Endothelial cell of umbilical vein (primary cell): ENCODE measurements around the gene C2CD5. TPM values are rescaled to one million over a fixed set of nuclear protein-coding genes. Genes with fewer than 3 reads are reported as not detected.

ENCODE experiments used
- Bru-seq: library from RNA; stranded (reverse); fragments of 400-500 nt; gene quantifications from one replicate; lab custom pipeline; 2021; lab: Mats Ljungman, UMichigan
- BruChase-seq, 2 experiments: library from RNA; stranded (reverse); fragments of 400-500 nt; gene quantifications; one replicate each; lab custom pipeline; 2021; lab: Mats Ljungman, UMichigan
- BruUV-seq: library from RNA; stranded (reverse); fragments of 400-500 nt; replicated peaks from 2 replicates; lab custom pipeline; 2021; lab: Mats Ljungman, UMichigan
- CTCF ChIA-PET: fragments of 300-600, 350-600 bp; sonication (Branson Sonifier 250); formaldehyde crosslinking; loops from one replicate; lab custom pipeline; 2021; ENCODE audit warnings: antibody characterized with exemption, inconsistent platforms; lab: Charles Lee
- POLR2A ChIA-PET: fragments of 300-600, 350-600 bp; sonication (Branson Sonifier 250); formaldehyde crosslinking; loops from one replicate; lab custom pipeline; 2021; ENCODE audit warnings: antibody characterized with exemption, inconsistent platforms; lab: Charles Lee
- DNase-seq: peaks from one replicate; pipeline ENCODE4 v3.0.0-alpha.2; 2011; ENCODE audit warnings: low read depth, low spot score
- FAIRE-seq: peaks from 2 replicates; lab custom pipeline; 2011; peaks lifted over from hg19 to GRCh38; lab: Jason Lieb, UNC
- H2AFZ ChIP-seq: 2 replicates; pipeline ENCODE4 v1.6.0; 2012; ENCODE audit warnings: low read depth, low read length, control low read depth, inconsistent platforms
- H3K27ac ChIP-seq: 2 replicates; pipeline ENCODE4 v1.5.1; 2011; ENCODE audit warnings: low read depth, mild to moderate bottlenecking, control low read depth, low read length, moderate library complexity; ENCODE audit not compliant: insufficient read depth
- H3K27me3 ChIP-seq, 2 experiments: 2 replicates each; pipeline versions ENCODE4 v1.6.0 to v1.6.1; 2011; ENCODE audit warnings: low read length in 2 of 2, mixed read lengths in 1 of 2; ENCODE audit not compliant: control insufficient read depth in 2 of 2, insufficient read depth in 2 of 2
- H3K36me3 ChIP-seq, 2 experiments: 2 replicates in 1 of 2; 3 replicates in 1 of 2; pipeline ENCODE4 v1.5.1; 2011; ENCODE audit warnings: low read length in 2 of 2, mild to moderate bottlenecking in 1 of 2, moderate library complexity in 1 of 2; ENCODE audit not compliant: control insufficient read depth in 2 of 2, insufficient read depth in 2 of 2; ENCODE audit errors: extremely low read depth in 1 of 2
- H3K4me1 ChIP-seq: 3 replicates; pipeline ENCODE4 v1.5.1; 2011; ENCODE audit warnings: mild to moderate bottlenecking, low read length; ENCODE audit not compliant: control insufficient read depth, insufficient read depth; ENCODE audit errors: extremely low read depth
- H3K4me2 ChIP-seq: 2 replicates; pipeline ENCODE4 v1.6.1; 2011; ENCODE audit warnings: low read length, control low read depth, mixed read lengths; ENCODE audit not compliant: insufficient read depth
- H3K4me3 ChIP-seq, 3 experiments: fragments of 200-600 bp in 1 of 3; sonication (generic), shearing (Covaris generic) in 1 of 3; replicated peaks in 1 of 3; 2 replicates each; pipeline ENCODE4 v1.5.1; 2011 to 2016; ENCODE audit warnings: control low read depth in 3 of 3, low read length in 3 of 3, mild to moderate bottlenecking in 2 of 3, inconsistent platforms in 1 of 3, low read depth in 1 of 3, moderate library complexity in 1 of 3; ENCODE audit not compliant: insufficient read depth in 1 of 3
- H3K79me2 ChIP-seq: 2 replicates; pipeline ENCODE4 v1.6.0; 2012; ENCODE audit warnings: low read length, inconsistent platforms; ENCODE audit not compliant: control insufficient read depth, insufficient read depth
- H3K9ac ChIP-seq: replicated peaks from 2 replicates; pipeline ENCODE3; 2011; ENCODE audit warnings: low read length, control low read depth; ENCODE audit not compliant: insufficient read depth; ENCODE audit errors: extremely low read depth
- H3K9me1 ChIP-seq: replicated peaks from 3 replicates; pipeline ENCODE4 v1.6.0; 2011; ENCODE audit warnings: mild to moderate bottlenecking, low read length; ENCODE audit not compliant: control insufficient read depth, insufficient read depth; ENCODE audit errors: extremely low read depth
- H3K9me3 ChIP-seq: replicated peaks from 2 replicates; pipeline ENCODE4 v1.5.1; 2012; ENCODE audit warnings: low read length, inconsistent platforms; ENCODE audit not compliant: control insufficient read depth, insufficient read depth
- H4K20me1 ChIP-seq: replicated peaks from 2 replicates; pipeline ENCODE3; 2011; ENCODE audit warnings: mild to moderate bottlenecking, low read length; ENCODE audit not compliant: control insufficient read depth, insufficient read depth; ENCODE audit errors: extremely low read depth
- EZH2 ChIP-seq: IDR thresholded peaks from 2 replicates; pipeline ENCODE4 v1.6.1; 2012; ENCODE audit warnings: borderline replicate concordance, low read depth, mild to moderate bottlenecking, moderate library complexity, low read length, inconsistent platforms; ENCODE audit not compliant: severe bottlenecking
- MAX ChIP-seq: IDR thresholded peaks from 2 replicates; pipeline ENCODE4 v1.6.1; 2011; ENCODE audit not compliant: insufficient read depth, insufficient read length
- POLR2A ChIP-seq: IDR thresholded peaks from 2 replicates; pipeline ENCODE4 v1.6.1; 2012; ENCODE audit warnings: low read depth, mild to moderate bottlenecking, control low read depth, low read length
- POLR2AphosphoS5 ChIP-seq: IDR thresholded peaks from 2 replicates; pipeline ENCODE4 v1.6.1; 2012; ENCODE audit warnings: low read depth, mild to moderate bottlenecking, control low read depth, low read length, moderate library complexity; ENCODE audit not compliant: insufficient read depth
- dilution Hi-C: fragments of 300-500 bp; cut with MboI; formaldehyde crosslinking; loops from one replicate; pipeline ENCODE4 v1.15.0; 2019; ENCODE audit warnings: low sequenced_read_pairs; ENCODE audit not compliant: extremely low pct_ligation_motif_present
- intact Hi-C: fragments of 100-400 bp; cut with micrococcal nuclease; formaldehyde crosslinking; loops from one replicate; pipeline ENCODE4 v1.10.0; 2022
- long read RNA-seq: library from polyadenylated mRNA; stranded (forward); transcript quantifications from one replicate; pipeline ENCODE4 v2.0.0, GENCODE V29; 2021
- polyA minus RNA-seq, 3 experiments: library from RNA; depleted of rRNA, polyadenylated mRNA; stranded (reverse); fragments of >200 nt; gene quantifications; 1 replicate in 1 of 3; 2 replicates in 2 of 3; pipeline ENCODE4 v1.2.3, GENCODE V29; 2011
- polyA plus RNA-seq, 4 experiments: library from polyadenylated mRNA; depleted of rRNA in 3 of 4; stranded (reverse) in 3 of 4; unstranded in 1 of 4; fragments of >200 nt; gene quantifications; 2 replicates each; pipeline versions ENCODE4 v1.2.1 to v1.2.3, GENCODE V29; 2011 to 2012; ENCODE audit warnings: missing spikeins in 1 of 4
- total RNA-seq: library from RNA; stranded (reverse); gene quantifications from 2 replicates; pipeline ENCODE4 v1.2.3, GENCODE V29; 2021
- TF ChIP-seq, protein P1 (sequence below), 2 donors: IDR thresholded peaks; 1 replicate in 1 of 2; 2 replicates in 1 of 2; pipeline ENCODE4 v1.5.1; 2011; ENCODE audit warnings: low read length in 2 of 2, mild to moderate bottlenecking in 2 of 2, moderate library complexity in 2 of 2, control low read depth in 1 of 2, inconsistent platforms in 1 of 2, low read depth in 1 of 2; ENCODE audit not compliant: insufficient read depth in 1 of 2; ENCODE audit errors: extremely low read depth in 1 of 2

Gene C2CD5
- total RNA-seq, result 29.3 and 32.9 TPM in 2 replicates
- polyA plus RNA-seq, result 8.6 and 12.9 TPM in 2 replicates
- 17.3 and 17.7 TPM in 2 replicates for polyA plus RNA-seq (2011; cell fraction: cytosol; rRNA removed)
- polyA plus RNA-seq (2011; cell fraction: nucleus; rRNA removed), result 52.9 and 72.2 TPM in 2 replicates
- 18.9 and 22.4 TPM in 2 replicates for polyA plus RNA-seq (2012)
- 30.2 and 35.3 TPM in 2 replicates for polyA minus RNA-seq
- polyA minus RNA-seq (2011; cell fraction: cytosol; rRNA and poly(A)+ RNA removed), result 17.6 TPM
- 90.1 and 114 TPM in 2 replicates for polyA minus RNA-seq (2011; cell fraction: nucleus; rRNA and poly(A)+ RNA removed)
- Bru-seq, nascent RNA, result percentile 83 among the genes with signal in this experiment
- percentile 68 among the genes with signal in this experiment for BruChase-seq, experiment 1, labeled RNA remaining after a 6-hour chase
- percentile 79 among the genes with signal in this experiment for BruChase-seq, experiment 2, labeled RNA remaining after a 2-hour chase
- long read RNA-seq, full-length matches to known transcripts, result 7 of 20 reads
- long read RNA-seq, partial matches to known transcripts, result 2 of 20 reads
- long read RNA-seq, other reads (novel, unspliced or antisense), result 11 of 20 reads

- TSS peak; percentile 75 for BruUV-seq
- ChIA-PET CTCF (interaction anchor here (0.7 to 1.7 kb wide), 14 partner anchors 13 to 143 kb away, joined by 3 to 23 read pairs (median 4); partner anchors contain the start of gene ETNK1), POLR2A (interaction anchor here (0.8 to 1.8 kb wide), 4 partner anchors 15 to 80 kb away, joined by 3 to 10 read pairs (median 4); partner anchors contain the start of gene ETNK1)
- Histone ChIP-seq H4K20me1 (no peaks in the 10 kb centered on the region), H2AFZ (peak within 1 kb of the TSS; percentile 96), H3K4me2 (peak within 1 kb of the TSS; percentile 83), H3K9ac (peak within 1 kb of the TSS; percentile 94), H3K27me3 (no peaks in the 10 kb centered on the region), H3K79me2 (peaks cover 6% of the 10 kb centered on the region), H3K27ac (peak within 1 kb of the TSS; percentile 79), H3K36me3 (no peaks in the 10 kb centered on the region), H3K9me1 (no peaks in the 10 kb centered on the region), H3K4me3 (peak within 1 kb of the TSS; percentile 56 to 73 (median 67)), H3K4me1 (peaks cover 13% of the 10 kb centered on the region), H3K9me3 (no peaks in the 10 kb centered on the region)
- DNase-seq, result peak; percentile 97
- intact Hi-C loops (loop anchor here (1.0 to 10.0 kb wide), 5 partner anchors 16 to 497 kb away; partner anchors contain the start of genes CMAS and ETNK1), dilution Hi-C loops (no loop called here)
- peak; percentile 97 for FAIRE-seq
- peak; percentile 87 for TF ChIP-seq POLR2AphosphoS5
- TF ChIP-seq, protein P1, sequence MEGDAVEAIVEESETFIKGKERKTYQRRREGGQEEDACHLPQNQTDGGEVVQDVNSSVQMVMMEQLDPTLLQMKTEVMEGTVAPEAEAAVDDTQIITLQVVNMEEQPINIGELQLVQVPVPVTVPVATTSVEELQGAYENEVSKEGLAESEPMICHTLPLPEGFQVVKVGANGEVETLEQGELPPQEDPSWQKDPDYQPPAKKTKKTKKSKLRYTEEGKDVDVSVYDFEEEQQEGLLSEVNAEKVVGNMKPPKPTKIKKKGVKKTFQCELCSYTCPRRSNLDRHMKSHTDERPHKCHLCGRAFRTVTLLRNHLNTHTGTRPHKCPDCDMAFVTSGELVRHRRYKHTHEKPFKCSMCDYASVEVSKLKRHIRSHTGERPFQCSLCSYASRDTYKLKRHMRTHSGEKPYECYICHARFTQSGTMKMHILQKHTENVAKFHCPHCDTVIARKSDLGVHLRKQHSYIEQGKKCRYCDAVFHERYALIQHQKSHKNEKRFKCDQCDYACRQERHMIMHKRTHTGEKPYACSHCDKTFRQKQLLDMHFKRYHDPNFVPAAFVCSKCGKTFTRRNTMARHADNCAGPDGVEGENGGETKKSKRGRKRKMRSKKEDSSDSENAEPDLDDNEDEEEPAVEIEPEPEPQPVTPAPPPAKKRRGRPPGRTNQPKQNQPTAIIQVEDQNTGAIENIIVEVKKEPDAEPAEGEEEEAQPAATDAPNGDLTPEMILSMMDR (IDR thresholded peaks at IDR 0.05; ENCODE audit: extremely low read depth in 1 of 2, insufficient read depth in 1 of 2, low read depth in 1 of 2, low read length in 2 of 2), result peak in 1 of 2 donors; percentile 44
- no peak for TF ChIP-seq EZH2
- TF ChIP-seq MAX, result peak; percentile 72
- TF ChIP-seq POLR2A, result peak; percentile 66
These were observed at the start of gene C2CD5 for GRCh38 chr12:22544038-22544979. TSS of gene C2CD5 (minus strand) at chr12:22544542. CDS start at chr12:22544150, 392 bp downstream.
